HG03025 (cell line): ENCODE results near the gene CCDC184.
A peak's percentile ranks its signal among the peaks of the same experiment; 100 is the strongest.
"Not testable (repeated sequence)": the region's sequence is repeated elsewhere in the genome, so short reads cannot be mapped to it uniquely, and the experiment has no call there.

Source experiments
- ATAC-seq: cut with Tn5 transposase; IDR thresholded peaks from one replicate; pipeline ENCODE4 v1.9.1; 2021; ENCODE audit warnings: mild to moderate bottlenecking, moderate library complexity; ENCODE audit not compliant: unreplicated experiment, low FRiP score

The CCDC184 gene

DNA sequence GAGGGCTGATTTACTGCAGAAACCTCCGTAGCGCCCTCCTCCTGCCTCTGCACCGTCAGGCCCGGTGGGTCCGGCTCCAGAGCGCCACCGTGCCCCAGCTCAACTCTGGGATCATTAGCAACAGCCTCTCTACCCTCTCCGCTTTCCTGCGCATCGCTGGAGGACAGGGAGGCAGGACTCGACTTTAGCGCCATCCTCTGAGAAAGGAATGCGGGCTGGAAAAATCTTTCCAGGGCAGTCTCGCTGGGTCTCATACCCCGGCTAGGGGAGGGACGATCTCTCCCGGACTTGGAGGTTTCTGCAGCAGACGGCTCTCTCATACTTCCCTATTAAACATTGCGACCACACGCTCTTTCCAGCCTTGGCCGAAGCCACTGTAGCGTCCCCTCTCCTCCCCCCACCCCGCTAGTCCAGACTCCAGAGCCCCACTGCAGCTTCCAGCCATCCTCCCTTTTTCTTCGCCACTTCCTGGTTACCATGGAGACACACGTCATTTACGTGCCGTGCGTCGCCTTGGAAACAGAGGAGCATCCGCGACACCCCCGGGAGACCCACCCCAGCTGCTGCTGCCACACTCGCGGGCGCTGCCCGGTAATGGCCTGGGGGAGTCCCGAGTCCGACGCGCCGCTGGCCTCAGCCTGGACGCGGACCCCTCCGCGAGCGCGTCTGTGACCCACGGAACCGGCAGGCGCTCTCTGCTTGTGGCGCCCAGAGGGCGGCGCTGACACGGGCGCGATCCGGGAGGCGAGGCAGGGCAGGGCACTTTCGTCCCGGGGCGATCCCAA is at the start of gene CCDC184:
TSS of gene CCDC184 (plus strand) at position 554 of the 785 bp plus-strand sequence. CDS start 479 bp downstream, outside the sequence.
- peak; percentile 72 for ATAC-seq

- ATAC-seq = no peak
Observed at GRCh38 chr12:48135027-48135426, 48.4 kb upstream of the CCDC184 start.

- ATAC-seq = no peak
Observed at GRCh38 chr12:48142818-48143674, 40.4 kb upstream of the CCDC184 start.

- ATAC-seq = no peak
Observed at GRCh38 chr12:48143898-48144297, 39.5 kb upstream of the CCDC184 start.

- ATAC-seq = no peak
Observed at GRCh38 chr12:48145981-48146380, 37.5 kb upstream of the CCDC184 start.

DNA sequence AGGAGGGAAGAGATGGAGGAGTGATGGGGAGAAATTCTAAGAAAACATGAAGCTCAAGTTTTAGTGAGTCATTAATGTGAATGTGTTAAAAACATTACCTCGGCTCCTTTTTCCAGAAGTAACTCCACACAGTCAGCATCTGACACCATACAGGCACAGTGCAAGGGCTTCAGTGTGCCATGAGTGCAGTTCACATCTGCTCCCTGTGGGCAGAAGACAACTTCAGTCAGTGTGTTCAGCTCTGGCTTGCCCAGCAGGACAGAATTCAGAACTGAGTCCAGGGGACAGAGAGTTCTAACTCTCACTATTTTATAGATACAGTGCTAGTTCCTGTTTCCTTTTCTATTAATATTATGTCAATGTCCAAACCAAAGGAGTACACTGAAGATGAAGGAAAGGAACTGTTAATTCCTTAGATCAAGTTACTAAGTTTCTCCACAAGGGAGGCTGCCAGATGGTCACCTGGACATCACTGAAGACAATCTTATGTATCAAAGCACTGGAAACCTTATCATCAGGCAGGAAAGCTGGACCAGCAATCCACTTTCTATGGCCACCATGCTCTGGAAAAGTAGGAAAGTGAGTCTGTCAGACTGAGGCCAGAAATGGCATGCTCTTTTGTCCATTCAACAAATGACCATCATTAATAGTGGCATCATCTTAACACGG is 32.2 kb upstream of the CCDC184 start:
- ATAC-seq = no peak

- ATAC-seq = not testable (repeated sequence)
Observed at GRCh38 chr12:48155786-48156185, 27.7 kb upstream of the CCDC184 start.

DNA sequence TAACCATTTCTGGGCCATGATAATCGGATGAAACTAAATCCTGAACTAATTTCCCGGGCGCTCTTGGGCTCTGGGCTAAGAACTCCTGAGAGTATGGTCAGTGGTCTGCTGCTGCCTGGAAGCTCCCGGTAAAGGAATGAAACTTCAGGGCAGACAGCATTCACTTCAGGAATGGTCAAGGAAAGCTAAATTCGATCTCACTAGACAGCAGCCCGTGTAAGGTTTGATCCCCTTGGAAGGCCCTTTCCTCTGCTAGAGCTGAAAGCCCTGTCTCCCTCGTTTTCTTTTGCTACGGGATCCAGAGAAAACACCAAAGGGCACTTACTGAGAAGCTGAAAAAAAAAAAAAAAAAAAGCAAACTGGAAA is 26.8 kb upstream of the CCDC184 start:
- ATAC-seq = no peak

- peak; percentile 84 for ATAC-seq
Observed at GRCh38 chr12:48157018-48157888, 26.2 kb upstream of the CCDC184 start, which contains the start of gene ASB8. ASB8 (minus strand) TSS chr12:48157515; CDS start chr12:48153496, 4,019 bp downstream.

DNA sequence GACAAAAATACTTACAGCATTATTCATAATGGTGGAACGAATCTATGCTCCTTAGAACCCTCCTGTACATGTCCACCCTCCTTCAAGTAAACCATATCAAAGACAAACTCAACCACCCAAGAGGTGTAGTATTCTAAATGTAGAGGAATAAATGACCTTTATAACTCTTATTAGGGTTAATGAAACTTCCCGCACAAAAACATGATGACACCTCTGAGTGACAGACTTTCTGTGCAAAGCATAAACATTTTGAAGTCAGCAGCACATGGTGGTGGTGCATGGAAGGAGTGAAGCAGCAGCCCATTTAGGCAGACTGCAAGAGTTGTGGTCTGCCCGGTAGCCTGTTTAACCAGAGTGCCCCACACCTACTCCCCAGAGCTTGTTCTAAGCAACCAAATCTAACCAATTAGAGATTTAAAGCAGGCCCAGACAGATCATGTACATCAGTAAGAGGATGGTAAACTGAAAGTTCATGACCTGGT is 25.5 kb upstream of the CCDC184 start:
- ATAC-seq = peak; percentile 6

DNA sequence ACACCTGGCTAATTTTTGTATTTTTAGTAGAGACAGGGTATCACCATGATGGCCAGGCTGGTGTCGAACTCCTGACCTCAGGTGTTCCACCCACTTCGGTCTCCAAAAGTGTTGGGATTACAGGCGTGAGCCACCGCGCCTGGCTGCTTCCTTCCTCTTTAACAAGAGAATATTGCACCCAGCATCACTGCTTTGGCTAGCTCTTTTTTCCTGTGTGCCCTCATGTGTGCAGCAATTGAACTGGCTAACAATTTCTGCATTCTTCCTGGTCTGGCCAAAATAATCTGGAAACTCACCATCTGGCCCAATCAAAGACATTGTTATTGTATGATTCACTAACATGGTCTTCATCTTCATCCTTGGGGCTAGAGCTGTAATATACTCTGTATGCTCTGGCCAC is 23.4 kb upstream of the CCDC184 start:
- ATAC-seq = no peak

- no peak for ATAC-seq
Observed at GRCh38 chr12:48160807-48161206, 22.6 kb upstream of the CCDC184 start.

- ATAC-seq = no peak
Observed at GRCh38 chr12:48163150-48163747, 20.2 kb upstream of the CCDC184 start.

GRCh38 chr12:48164451-48164850 is 19.0 kb upstream of the CCDC184 start:
- ATAC-seq = no peak

DNA sequence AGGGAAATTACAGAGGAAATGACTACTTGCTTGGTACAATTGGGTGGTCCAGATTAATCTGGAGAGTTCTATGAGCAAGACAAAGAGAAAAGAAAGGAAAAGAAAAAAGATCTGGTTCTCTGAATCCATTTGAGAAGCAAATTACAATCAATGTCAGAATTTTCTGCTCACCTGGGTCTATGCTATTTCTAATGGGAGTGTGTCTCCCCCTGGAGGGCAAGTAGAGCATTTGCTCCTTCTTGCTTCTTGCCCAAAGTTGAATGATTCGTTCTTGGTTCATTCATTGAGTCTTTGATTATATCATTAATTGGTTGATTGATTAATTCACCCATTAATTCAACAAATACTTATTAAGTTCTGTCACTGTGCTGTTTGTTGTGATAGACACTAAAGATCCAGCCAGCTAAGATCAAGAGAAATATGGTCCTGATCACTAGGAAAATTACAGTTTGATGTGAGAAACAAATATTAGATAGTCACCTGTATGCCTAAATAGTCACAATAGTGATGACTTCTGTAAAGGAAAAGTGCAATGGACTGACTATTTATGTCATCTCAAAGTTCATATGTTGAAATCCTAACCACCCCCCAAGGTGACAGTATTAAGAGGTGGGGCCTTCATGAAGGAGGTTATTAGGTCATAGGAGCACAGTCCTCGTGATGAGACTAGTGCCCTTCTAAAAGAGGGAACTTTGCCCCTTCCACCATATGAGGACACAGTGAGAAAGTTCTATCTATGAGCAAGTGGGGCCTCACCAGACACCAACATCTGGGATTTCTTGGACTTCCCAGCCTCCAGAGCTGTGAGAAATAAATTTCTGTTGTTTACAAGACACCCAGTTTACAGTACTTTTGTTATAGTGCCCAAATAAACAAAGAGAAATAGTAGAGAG is 18.1 kb upstream of the CCDC184 start:
- ATAC-seq = no peak

- ATAC-seq = no peak
Observed at GRCh38 chr12:48169011-48169410, 14.4 kb upstream of the CCDC184 start.

- no peak for ATAC-seq
Observed at GRCh38 chr12:48175613-48176416, 7.6 kb upstream of the CCDC184 start.

DNA sequence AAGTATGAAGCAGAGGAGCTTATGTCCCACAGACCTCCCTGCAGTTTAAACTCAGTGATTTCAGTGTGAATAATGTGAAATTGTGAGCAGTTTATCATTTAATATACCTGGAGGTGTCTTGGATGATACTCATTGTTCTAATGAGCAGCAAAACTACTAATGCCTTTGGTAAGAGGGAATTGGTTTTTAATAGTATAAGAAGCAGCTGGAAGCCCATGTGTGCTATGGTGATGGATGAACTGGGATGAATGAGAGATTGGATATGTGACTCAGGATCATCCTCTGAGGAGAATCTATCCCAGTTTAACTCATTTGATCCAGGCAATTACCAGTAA is 7.1 kb upstream of the CCDC184 start:
- no peak for ATAC-seq
